SKM-1 treated with dmso at 0.1 percent for 144 hours (cell line): ENCODE data around the gene CPSF4L.
"Not testable (repeated sequence)": the region's sequence is repeated elsewhere in the genome, so short reads cannot be mapped to it uniquely, and the experiment has no call there.

ENCODE experiments used
- DNase-seq: peaks from one replicate; lab custom pipeline; 2025; ENCODE audit not compliant: unreplicated experiment; lab: John Stamatoyannopoulos, UW

CPSF4L gene

DNA sequence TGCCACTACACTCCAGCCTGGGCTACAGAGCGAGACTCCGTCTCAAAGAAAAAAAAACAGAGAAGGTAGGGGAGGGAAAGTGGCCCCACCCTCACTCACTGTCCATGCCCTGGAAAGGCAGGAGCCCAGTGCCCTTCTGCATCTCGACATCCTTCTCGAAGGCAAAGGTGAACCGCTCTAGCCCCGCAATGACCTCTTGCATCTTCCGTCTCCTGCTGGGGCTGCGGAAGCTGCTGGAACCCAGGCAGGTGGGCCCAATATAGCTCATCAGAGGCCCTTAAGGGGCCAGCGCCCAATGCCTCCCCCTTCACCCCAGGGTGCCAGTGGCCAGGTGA is at the start of gene CPSF4L:
TSS of gene CPSF4L (minus strand) at position 264 of the 335 bp plus-strand sequence. CDS start at position 202, 62 bp downstream.
- DNase-seq = peak; percentile 78

GRCh38 chr17:73311428-73311780 is 49.7 kb upstream of the CPSF4L start:
- no peak for DNase-seq

GRCh38 chr17:73309727-73310596 is 48.3 kb upstream of the CPSF4L start:
- DNase-seq = no peak

- not testable (repeated sequence) for DNase-seq
These were observed 47.3 kb upstream of the CPSF4L start for GRCh38 chr17:73308959-73309358.

DNA sequence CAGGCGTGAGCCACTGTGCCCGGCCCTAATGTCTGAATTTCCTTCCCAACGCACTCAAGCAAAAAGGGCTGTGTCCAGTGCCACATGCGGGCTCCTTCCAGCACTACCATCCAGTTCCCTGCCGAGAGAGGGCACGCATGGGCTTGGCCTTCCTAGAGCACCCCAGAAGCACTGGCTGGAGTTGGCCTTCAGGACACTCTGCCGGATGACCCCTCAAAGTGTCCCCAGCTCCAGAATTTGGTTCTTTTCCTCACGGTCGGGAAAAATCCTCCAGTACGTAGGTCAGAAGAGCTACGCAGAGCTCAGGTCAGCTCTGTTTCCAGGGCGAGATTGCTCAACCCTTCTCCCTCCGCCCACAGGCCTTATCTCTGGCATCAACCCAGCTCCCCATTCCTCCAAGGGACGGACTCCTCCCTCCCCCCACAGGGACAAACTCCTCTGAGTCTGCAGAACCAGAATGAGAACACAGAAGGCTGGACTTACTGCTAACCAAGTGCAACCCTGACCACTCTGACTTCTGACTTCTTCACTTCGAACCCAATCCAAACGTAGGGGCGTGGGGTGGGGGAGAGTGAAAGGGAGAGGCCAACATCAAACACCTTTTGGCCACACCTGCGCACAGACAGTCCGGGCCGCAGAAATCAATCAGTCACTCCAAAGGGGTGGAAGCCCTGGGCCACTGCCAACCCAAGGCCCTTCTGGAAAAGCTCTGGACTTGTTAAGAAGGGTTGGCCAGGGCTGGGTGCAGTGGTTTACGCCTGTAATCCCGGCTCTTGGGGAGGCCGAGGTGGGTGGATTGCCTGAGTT is 46.5 kb upstream of the CPSF4L start:
- DNase-seq = peak; percentile 61

DNA sequence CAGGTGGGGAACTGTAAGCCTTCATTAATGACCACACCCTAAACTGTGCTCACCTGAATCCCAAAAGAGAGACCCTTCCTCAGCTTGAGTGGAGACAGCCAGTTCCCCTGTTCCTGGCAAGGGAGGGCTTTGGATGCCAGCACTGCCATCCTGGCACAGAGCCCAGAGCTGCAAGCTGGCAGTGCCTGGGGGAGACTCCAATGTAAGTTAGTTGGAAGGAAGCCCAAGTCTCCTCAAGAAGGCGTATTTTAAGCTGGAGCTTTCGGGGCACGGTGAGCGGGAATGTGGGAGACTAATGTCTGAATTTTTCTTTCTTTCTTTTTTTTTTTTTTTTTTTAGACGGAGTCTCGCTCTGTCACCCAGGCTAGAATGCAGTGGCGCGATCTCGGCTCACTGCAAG is 45.5 kb upstream of the CPSF4L start:
- no peak for DNase-seq

DNA sequence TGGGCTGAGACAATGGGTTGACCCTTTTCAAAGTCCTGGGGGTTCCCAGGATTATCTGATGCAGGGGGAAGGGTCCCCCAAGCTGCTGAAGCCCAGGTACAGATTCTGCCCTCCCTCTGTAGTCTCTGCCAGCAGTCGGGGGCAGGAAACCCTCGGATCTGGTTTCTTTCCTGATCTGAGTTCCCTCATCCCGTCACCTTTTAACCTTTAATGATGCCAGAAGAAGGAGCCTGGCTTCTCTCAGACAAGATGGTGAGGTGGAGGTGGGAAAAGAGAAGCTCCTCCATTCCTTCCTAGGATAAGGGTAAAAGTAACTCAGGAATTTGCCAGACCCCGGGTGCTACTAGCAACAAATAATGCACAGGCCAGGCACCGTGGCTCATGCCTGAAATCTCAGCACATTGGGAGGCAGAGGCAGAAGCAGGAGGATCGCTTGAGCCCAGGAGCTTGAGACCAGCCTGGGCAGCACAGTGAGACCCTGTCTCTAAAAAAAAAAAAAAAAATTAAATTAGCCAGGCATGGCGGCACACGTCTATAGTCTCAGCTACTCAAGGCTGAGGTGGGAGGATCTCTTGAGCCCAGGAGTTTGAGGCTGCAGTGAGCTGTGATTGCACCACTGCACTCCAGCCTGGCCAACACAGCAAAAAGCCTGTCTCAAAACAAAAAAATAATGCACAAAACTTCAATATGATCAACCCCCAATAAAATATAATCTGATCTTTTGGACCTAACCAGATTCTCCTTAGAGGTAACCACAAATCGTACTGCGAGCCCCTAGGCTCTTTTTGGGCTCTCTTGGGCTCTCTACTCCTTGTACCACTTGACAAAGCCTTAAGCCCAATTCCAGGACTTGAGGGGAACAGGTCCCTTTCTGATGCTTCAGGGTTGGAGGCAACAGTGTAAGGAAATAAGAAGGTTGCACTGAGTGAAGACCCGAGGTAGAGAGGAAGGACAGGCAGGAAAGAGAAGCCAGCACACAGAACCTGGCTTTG is 44.5 kb upstream of the CPSF4L start:
- DNase-seq = no peak

- DNase-seq = no peak
These were observed 43.5 kb upstream of the CPSF4L start for GRCh38 chr17:73304971-73305812.

DNA sequence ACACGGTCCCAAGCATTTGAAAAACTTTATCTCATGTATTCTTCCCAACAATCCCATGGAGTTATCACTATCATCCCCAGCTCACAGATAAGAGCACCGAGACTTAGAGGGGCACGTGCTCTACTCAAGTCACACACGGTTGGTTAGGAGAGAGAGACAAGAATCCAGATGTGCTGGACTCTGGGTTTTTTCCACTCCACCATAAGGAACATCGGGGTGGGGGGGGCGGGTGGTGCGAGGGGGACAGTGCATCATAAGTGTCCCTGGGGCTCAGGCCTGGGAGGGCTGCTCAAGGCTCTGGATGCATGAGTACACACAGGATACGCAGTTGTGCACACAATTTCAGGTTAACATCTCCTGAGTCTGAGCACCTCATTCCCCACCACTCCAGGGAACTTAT is 42.8 kb upstream of the CPSF4L start:
- DNase-seq = no peak

- DNase-seq = no peak
These were observed 40.5 kb upstream of the CPSF4L start for GRCh38 chr17:73302189-73302588.

GRCh38 chr17:73301369-73301768 is 39.7 kb upstream of the CPSF4L start:
- no peak for DNase-seq

- DNase-seq = no peak
These were observed 38.7 kb upstream of the CPSF4L start for GRCh38 chr17:73300392-73300791.

GRCh38 chr17:73297934-73298861 is 36.5 kb upstream of the CPSF4L start:
- DNase-seq = no peak

DNA sequence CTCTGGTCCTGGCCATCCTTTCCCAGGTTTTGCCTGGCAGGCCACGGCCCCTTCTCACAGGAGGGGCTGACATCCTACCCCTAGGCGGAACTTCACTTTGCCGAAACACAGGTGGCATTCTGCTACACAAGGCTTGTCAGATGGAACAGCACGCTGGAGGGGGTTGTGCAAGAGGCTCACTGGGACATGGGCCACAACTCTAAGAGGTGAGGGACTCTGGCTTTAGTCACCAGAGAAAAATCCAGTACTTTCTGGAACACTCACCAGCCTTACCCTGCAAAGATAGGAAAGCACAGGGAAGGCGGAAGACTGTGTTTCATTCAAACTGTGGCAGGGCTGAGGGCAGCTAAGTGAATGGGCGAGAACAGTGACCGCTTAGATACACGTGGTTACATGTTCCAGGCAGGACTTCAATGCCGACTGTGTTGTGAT is 31.8 kb upstream of the CPSF4L start:
- no peak for DNase-seq

GRCh38 chr17:73293031-73293430 is 31.4 kb upstream of the CPSF4L start:
- DNase-seq = no peak

- DNase-seq = no peak
These were observed 30.4 kb upstream of the CPSF4L start for GRCh38 chr17:73292031-73292531.

DNA sequence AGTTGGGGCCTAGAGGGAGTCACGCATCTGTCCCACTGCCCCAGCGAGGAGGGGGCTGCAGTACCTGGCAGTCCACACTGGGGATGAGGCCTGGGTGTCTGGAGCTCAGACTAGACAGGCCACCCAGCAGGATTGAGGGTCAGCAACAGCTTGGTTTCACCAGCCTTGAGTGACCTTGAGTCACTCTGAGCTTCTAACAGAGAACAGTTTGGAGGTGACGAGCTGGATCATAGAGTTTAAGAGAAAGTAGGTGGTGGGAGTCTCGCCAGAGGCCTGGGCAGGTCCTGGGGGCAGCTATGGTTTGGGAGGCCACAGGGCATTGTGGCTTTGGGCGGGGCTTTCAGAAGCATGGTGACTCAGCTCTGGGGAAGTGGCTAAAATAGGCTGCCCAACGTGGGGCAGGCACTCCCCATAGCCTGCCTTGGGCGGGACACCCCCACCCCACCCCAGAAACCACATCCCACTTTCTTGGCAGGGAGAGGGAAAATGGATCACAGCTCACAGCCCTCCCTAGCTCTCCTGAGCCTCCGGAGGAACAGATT is 29.7 kb upstream of the CPSF4L start:
- DNase-seq = peak; percentile 91

- DNase-seq = peak; percentile 22
These were observed 28.9 kb upstream of the CPSF4L start for GRCh38 chr17:73290399-73291259.
